KBM-7 (cell line): Measurements from ENCODE around the gene KNL1.
"Not testable (repeated sequence)": the region's sequence is repeated elsewhere in the genome, so short reads cannot be mapped to it uniquely, and the experiment has no call there.

ENCODE experiments used
- DNase-seq: peaks from one replicate; pipeline ENCODE4 v3.0.0-alpha.2; 2015
- in situ Hi-C: fragments of 300-500 bp; cut with MboI; formaldehyde crosslinking; loops from 2 replicates; pipeline ENCODE4 v1.14.3; 2020; ENCODE audit warnings: low sequenced_read_pairs, low pct_unique_long_range_greater_than_20kb, mixed read lengths

Gene KNL1

GRCh38 chr15:40637221-40637745, 43.2 kb downstream of the KNL1 start:
- DNase-seq, result no peak
- in situ Hi-C loops, result no loop called here

GRCh38 chr15:40639677-40640076, 45.6 kb downstream of the KNL1 start:
- DNase-seq, result no peak
- in situ Hi-C loops, result no loop called here

GRCh38 chr15:40647523-40647922, 53.5 kb downstream of the KNL1 start:
- no peak for DNase-seq
- in situ Hi-C loops, result no loop called here

GRCh38 chr15:40650479-40650878, 56.4 kb downstream of the KNL1 start:
- in situ Hi-C loops, result no loop called here
- no peak for DNase-seq

- in situ Hi-C loops, result no loop called here
- DNase-seq, result no peak
These were observed 66.6 kb downstream of the KNL1 start for GRCh38 chr15:40660686-40661085.

- DNase-seq, result no peak
- in situ Hi-C loops, result no loop called here
These were observed 70.9 kb downstream of the KNL1 start for GRCh38 chr15:40664909-40665308.

- DNase-seq, in situ Hi-C loops: not testable (repeated sequence)
These were observed 82.2 kb downstream of the KNL1 start for GRCh38 chr15:40676290-40676689.

GRCh38 chr15:40676906-40677305, 82.9 kb downstream of the KNL1 start:
- DNase-seq, in situ Hi-C loops: not testable (repeated sequence)

GRCh38 chr15:40680151-40680550, 86.1 kb downstream of the KNL1 start:
- no peak for DNase-seq
- in situ Hi-C loops, result no loop called here

- in situ Hi-C loops, result not testable (repeated sequence)
These were observed 86.9 kb downstream of the KNL1 start for GRCh38 chr15:40680959-40681358.

GRCh38 chr15:40684381-40684780, 90.3 kb downstream of the KNL1 start:
- in situ Hi-C loops, result no loop called here
- DNase-seq, result no peak

More at GRCh38 chr15:40680959-40681358, 86.9 kb downstream of the KNL1 start:
- peak; percentile 54 for DNase-seq

- in situ Hi-C loops, result no loop called here
- DNase-seq, result no peak
These were observed 91.3 kb downstream of the KNL1 start for GRCh38 chr15:40685376-40685775.

- DNase-seq, result no peak
These were observed 95.1 kb downstream of the KNL1 start for GRCh38 chr15:40688932-40689799.

GRCh38 chr15:40691737-40692136, 97.7 kb downstream of the KNL1 start:
- no peak for DNase-seq

More at GRCh38 chr15:40688932-40689799, 95.1 kb downstream of the KNL1 start:
- in situ Hi-C loops, result no loop called here

GRCh38 chr15:40693904-40694687, 100.0 kb downstream of the KNL1 start:
- in situ Hi-C loops, result no loop called here
- DNase-seq, result peak; percentile 44

More at GRCh38 chr15:40691737-40692136, 97.7 kb downstream of the KNL1 start:
- in situ Hi-C loops, result no loop called here

- peak; percentile 97 for DNase-seq
- in situ Hi-C loops, result no loop called here
These were observed 100.8 kb downstream of the KNL1 start, which contains the start of gene RAD51 for GRCh38 chr15:40694688-40695468. Gene RAD51 (plus strand): TSS chr15:40695174. CDS start chr15:40698759, 3,585 bp downstream.

GRCh38 chr15:40695469-40695890, 101.4 kb downstream of the KNL1 start:
- peak; percentile 26 for DNase-seq
- in situ Hi-C loops, result no loop called here

GRCh38 chr15:40696228-40696627, 102.2 kb downstream of the KNL1 start:
- no peak for DNase-seq
- in situ Hi-C loops, result no loop called here

- in situ Hi-C loops, result no loop called here
- DNase-seq, result no peak
These were observed 103.9 kb downstream of the KNL1 start for GRCh38 chr15:40697916-40698315.
